Skeletal muscle tissue (tissue), 4 donors: ENCODE results near the gene PDZD8. TPM values are rescaled to one million over a fixed set of nuclear protein-coding genes. Genes with fewer than 3 reads are reported as not detected.

ENCODE experiments used
- H3K27ac ChIP-seq: one replicate; pipeline ENCODE4 v1.7.0; 2013; ENCODE audit warnings: mild to moderate bottlenecking, low read depth, low read length, inconsistent platforms
- H3K27me3 ChIP-seq, 3 donors: one replicate each; pipeline ENCODE4 v1.7.0; 2013; ENCODE audit warnings: low read length in 3 of 3; ENCODE audit not compliant: control insufficient read depth in 3 of 3, insufficient read depth in 3 of 3
- H3K36me3 ChIP-seq, 3 donors: one replicate each; pipeline ENCODE4 v1.7.0; 2013; ENCODE audit warnings: low read length in 3 of 3; ENCODE audit not compliant: control insufficient read depth in 3 of 3, insufficient read depth in 3 of 3
- H3K4me1 ChIP-seq, 3 donors: one replicate each; pipeline ENCODE4 v1.7.0; 2013; ENCODE audit warnings: low read length in 3 of 3, mild to moderate bottlenecking in 3 of 3; ENCODE audit not compliant: control insufficient read depth in 3 of 3, insufficient read depth in 3 of 3
- H3K4me3 ChIP-seq, 3 donors: one replicate each; pipeline ENCODE4 v1.7.0; 2013; ENCODE audit warnings: low read length in 3 of 3
- H3K9ac ChIP-seq, 3 donors: one replicate each; pipeline ENCODE4 v1.7.0; 2013; ENCODE audit warnings: low read length in 3 of 3, mild to moderate bottlenecking in 3 of 3, moderate library complexity in 2 of 3, low read depth in 1 of 3
- H3K9me3 ChIP-seq, 3 donors: one replicate each; pipeline ENCODE4 v1.7.0; 2013; ENCODE audit warnings: low read length in 3 of 3; ENCODE audit not compliant: control insufficient read depth in 3 of 3
- total RNA-seq: library from RNA; depleted of rRNA; stranded (reverse); fragments of >200 nt; gene quantifications from one replicate; pipeline ENCODE4 v1.2.3, GENCODE V29; 2014
- donor health status: Osteomylitis.

PDZD8 gene
- total RNA-seq, 1 donor from 2014 or later = 7.8 TPM

DNA sequence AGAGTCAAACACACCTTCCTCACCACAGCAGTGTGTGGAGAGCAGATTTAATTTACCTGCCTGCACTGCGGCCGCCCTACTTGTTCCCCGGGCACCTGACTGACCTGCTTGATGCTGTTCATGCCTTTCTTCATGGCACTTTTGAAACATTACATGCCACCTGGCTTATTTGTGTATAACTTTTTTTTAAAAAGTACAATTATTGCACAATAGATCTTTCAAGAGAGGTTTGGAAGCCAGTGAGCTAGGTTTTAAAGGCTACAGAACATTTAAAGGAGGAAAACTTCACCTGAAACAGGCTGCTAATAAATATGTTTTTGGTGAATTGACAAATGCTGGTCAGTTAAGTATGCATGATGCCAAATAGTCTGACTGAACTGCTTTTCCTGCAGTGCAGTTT is 101.3 kb downstream of the PDZD8 start:
- H3K9ac ChIP-seq = no peak overlapping the region
- H3K4me3 ChIP-seq = no peak overlapping the region
- no peaks in the 10 kb centered on the region for H3K27me3 ChIP-seq
- no peaks in the 10 kb centered on the region for H3K4me1 ChIP-seq
- no peak overlapping the region for H3K27ac ChIP-seq
- no peaks in the 10 kb centered on the region for H3K9me3 ChIP-seq
- H3K36me3 ChIP-seq = no peaks in the 10 kb centered on the region

DNA sequence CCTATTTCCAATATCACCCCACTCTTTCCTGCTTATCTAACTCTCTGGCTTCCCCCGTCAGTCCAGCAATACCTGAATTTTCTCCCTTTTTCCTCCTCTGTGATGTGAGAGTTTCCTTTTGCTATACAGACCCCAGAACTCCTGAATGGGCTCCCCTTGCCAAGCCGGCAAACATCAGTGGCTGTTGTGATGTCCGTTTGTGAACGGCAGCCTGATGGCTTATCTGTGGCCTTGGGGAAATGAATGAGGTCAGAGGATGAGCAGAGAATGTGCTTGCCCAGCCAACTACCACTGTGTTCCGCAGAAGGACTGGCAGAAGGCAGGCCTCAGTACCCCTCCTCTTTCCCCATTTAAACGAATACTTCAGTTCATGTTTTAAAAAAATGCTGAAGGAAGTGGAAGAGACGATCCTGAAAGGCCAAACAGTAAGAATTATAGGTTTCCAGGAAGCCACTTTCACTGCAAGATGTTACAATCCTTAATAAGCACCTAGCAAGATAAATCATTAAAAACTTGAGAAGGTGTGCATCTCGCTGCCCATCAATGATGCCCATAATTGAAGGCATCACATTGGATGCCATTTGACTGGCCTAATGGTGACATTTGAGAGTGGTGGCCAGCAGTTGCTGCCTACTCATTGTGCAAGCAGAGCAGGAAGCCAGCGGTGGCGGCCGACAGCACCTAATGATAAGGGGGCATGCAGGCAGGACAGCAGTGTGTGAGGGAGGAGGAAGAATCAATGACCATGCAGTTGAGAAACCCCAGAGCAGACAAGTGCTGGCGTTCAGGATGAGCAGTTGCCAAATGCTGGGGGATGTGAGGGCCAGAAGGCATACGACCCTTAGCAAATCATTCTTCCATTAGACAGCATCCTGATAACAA is 102.8 kb downstream of the PDZD8 start:
- Histone ChIP-seq H3K4me3 (no peak overlapping the region), H3K4me1 (no peaks in the 10 kb centered on the region), H3K36me3 (no peaks in the 10 kb centered on the region), H3K27ac (no peak overlapping the region), H3K9me3 (no peaks in the 10 kb centered on the region), H3K9ac (no peak overlapping the region), H3K27me3 (no peaks in the 10 kb centered on the region)

DNA sequence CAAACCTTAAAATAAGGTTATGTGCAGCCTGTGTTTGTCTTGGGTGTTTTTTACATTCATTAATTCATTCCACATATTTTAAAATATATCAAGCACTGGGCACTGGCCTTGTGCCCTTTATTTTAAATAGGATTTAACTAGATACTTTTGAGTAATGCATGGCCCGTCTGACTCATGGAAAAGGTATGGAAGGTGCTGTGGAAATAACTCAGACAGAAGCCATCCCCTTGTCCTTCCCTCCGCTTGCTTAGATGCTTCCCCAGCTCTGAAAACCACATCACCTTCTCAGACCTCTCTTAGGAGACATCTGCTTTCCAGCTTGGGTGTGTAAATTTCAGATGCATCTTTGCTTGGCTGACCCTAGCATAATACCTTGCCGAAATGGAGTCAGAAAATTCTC is 103.8 kb downstream of the PDZD8 start:
- H3K27ac ChIP-seq = no peak overlapping the region
- no peaks in the 10 kb centered on the region for H3K9me3 ChIP-seq

DNA sequence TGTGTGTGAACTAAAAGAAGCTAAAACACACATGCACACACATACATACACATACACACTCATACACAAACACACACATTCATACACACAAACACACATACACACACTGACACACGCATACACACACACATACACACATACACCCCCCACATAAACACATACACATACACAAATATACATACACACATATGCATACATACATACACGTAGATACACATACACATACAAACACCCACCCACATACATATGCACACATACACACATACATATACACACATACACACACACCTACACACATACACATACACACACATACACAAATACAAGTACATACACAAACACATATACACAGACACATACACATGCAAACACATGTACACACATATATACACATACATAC is 106.3 kb downstream of the PDZD8 start:
- Histone ChIP-seq H3K4me3 (no peak overlapping the region), H3K27me3 (peaks cover 0 to 8% (median 2%) of the 10 kb centered on the region in 3 donors), H3K36me3 (no peaks in the 10 kb centered on the region), H3K4me1 (no peaks in the 10 kb centered on the region), H3K9me3 (no peaks in the 10 kb centered on the region), H3K9ac (no peak overlapping the region), H3K27ac (no peak overlapping the region)

More for the DNA sequence above, 103.8 kb downstream of the PDZD8 start:
- H3K27me3 ChIP-seq = no peaks in the 10 kb centered on the region
- H3K36me3 ChIP-seq = no peaks in the 10 kb centered on the region
- no peaks in the 10 kb centered on the region for H3K4me1 ChIP-seq
- no peak overlapping the region for H3K9ac ChIP-seq
- no peak overlapping the region for H3K4me3 ChIP-seq

DNA sequence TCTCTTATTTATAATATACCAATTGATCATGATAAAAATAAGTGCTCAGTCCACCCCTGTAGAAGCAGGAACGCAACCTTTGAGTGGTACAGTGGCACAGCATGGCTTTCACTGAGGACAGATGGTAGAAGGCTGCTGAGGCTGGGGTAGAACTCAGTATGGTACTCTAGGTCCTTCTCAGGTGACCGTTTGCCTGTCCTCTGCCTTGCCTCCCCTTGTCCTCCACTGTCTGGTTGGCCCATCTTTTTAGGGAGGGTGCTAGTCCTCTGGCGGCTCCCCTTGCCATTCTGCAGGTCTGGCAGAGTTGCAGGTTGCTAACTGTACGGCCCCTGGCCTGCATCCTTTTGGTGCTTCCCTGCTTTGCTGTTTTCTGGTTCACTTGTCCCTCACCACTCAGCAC is 107.0 kb downstream of the PDZD8 start:
- H3K27ac ChIP-seq = no peak overlapping the region
- no peaks in the 10 kb centered on the region for H3K4me1 ChIP-seq
- no peaks in the 10 kb centered on the region for H3K36me3 ChIP-seq
- peaks cover 5 to 14% (median 8%) of the 10 kb centered on the region in 3 donors for H3K27me3 ChIP-seq
- no peaks in the 10 kb centered on the region for H3K9me3 ChIP-seq
- H3K9ac ChIP-seq = no peak overlapping the region
- no peak overlapping the region for H3K4me3 ChIP-seq

DNA sequence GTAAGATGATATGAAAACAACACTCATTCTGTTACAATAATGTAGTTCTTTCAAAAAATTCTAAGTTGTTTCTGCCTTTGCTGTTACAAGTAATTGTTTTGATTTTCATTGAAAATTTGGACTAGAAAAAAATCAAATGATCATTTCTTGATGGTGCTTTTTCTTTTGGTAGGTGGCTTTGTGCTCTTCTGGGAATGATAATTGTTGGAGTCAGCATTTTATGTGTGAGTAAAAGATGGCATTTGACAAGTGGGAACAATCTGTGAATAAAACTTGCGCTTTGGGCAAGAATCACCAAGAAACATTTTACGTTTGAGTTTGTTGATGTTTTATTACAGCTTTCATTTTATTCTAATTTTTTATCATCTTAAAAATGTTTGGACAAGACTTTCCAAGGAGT is 108.4 kb downstream of the PDZD8 start:
- Histone ChIP-seq H3K27ac (no peak overlapping the region), H3K27me3 (peaks cover 15 to 28% (median 21%) of the 10 kb centered on the region in 3 donors), H3K9ac (no peak overlapping the region), H3K4me1 (no peaks in the 10 kb centered on the region), H3K36me3 (no peaks in the 10 kb centered on the region), H3K9me3 (no peaks in the 10 kb centered on the region), H3K4me3 (no peak overlapping the region)

DNA sequence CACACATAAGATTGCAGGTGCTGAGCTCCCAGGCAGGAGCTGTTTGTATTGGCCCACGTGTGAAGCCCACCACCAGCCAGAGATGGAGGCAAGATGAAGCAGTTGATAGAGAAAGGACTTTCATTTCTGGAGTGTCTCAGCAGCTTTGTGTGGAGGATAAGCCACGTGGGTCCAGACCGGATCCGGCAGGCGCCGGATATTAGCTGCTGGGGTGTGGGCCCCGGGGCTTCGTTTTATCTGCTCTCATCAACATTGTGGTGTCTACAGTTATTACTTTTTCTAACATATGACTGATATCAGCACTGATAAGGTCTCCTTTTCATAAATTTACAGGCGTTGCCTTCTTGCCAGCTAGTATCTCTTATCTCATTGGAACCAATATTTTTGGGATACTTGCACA is 108.8 kb downstream of the PDZD8 start:
- Histone ChIP-seq H3K27me3 (peaks cover 15 to 32% (median 25%) of the 10 kb centered on the region in 3 donors), H3K4me1 (no peaks in the 10 kb centered on the region), H3K9ac (no peak overlapping the region), H3K4me3 (no peak overlapping the region), H3K27ac (no peak overlapping the region), H3K36me3 (no peaks in the 10 kb centered on the region), H3K9me3 (no peaks in the 10 kb centered on the region)

DNA sequence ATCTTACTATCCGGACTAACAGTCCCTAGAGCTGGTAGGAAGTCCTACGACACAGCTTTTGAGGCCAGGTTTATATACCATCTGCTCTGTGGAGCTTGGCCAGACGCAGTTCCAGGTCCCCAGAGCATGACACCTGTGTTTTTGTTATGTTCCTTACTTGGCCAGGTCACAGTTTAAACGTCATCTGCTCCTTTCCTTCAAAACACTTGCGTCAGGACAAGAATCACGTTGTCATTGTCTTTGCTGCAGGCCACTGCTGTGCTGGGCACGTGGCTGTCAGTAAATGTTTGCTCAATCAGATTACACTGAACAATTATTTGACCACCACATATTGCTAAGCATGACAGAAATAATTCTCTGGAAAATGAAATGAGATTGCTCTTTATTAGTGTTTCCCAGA is 110.5 kb downstream of the PDZD8 start:
- Histone ChIP-seq H3K4me3 (no peak overlapping the region), H3K36me3 (no peaks in the 10 kb centered on the region), H3K27me3 (peaks cover 15 to 44% (median 40%) of the 10 kb centered on the region in 3 donors), H3K9me3 (no peaks in the 10 kb centered on the region), H3K4me1 (no peaks in the 10 kb centered on the region), H3K9ac (no peak overlapping the region), H3K27ac (no peak overlapping the region)

DNA sequence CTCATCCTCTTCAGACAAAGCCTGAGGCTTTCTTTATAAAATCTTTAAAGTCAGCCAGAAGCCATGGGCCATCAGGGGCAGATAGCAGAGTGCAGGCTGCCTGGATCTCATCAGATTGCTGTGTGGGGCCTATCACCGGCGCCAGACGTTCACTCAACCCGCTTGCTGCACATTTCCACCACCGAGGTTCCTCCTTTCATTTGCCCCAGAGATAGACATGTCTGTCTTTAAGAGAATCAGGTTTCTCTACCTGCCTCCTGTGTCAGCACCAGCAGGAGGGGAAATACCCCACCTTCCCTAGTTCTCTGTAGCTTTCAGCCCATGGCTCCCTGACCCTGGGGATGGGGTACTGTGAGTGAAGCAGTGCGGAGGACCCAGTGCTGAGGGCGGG is 112.3 kb downstream of the PDZD8 start:
- Histone ChIP-seq H3K27ac (no peak overlapping the region), H3K4me1 (no peaks in the 10 kb centered on the region), H3K9ac (no peak overlapping the region)

DNA sequence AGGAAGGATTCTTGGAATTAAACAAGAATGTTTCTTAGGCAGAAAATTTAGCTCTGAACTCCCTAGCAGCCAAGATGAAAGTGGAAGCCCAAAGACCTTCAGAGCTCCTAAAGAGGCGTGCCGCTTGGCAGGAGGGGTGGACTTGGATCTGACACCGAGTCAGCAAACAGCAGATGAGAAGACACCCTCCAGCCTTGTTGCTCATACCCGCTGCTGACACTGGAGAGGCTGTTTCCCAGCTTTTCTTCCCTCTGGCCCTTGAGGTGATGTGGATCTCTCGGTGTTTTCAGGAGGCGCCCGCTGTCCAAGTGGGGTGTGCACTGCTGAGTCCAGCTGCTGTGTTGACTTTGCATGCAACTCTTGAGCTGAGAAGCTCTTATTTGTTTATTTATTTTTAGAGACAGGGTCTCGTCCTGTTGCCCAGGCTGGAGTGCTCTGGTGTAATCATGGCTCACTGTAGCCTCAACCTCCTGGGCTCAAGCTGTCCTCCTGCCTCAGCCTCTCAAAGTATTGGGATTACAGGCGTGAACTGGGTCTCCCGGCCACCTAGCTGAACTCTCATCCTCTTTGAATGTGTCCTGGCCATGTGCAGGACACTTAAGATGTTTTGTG is 112.8 kb downstream of the PDZD8 start:
- H3K9ac ChIP-seq = no peak overlapping the region
- H3K27me3 ChIP-seq = peaks cover 15 to 56% (median 43%) of the 10 kb centered on the region in 3 donors
- no peaks in the 10 kb centered on the region for H3K36me3 ChIP-seq
- no peak overlapping the region for H3K27ac ChIP-seq
- H3K4me3 ChIP-seq = no peak overlapping the region
- no peaks in the 10 kb centered on the region for H3K9me3 ChIP-seq
- H3K4me1 ChIP-seq = no peaks in the 10 kb centered on the region

More for the DNA sequence above, 112.3 kb downstream of the PDZD8 start:
- no peaks in the 10 kb centered on the region for H3K9me3 ChIP-seq
- H3K36me3 ChIP-seq = no peaks in the 10 kb centered on the region
- peaks cover 15 to 52% (median 43%) of the 10 kb centered on the region in 3 donors for H3K27me3 ChIP-seq
- H3K4me3 ChIP-seq = no peak overlapping the region
